OCI-LY3 (cell line): ENCODE measurements around the gene XKR7.

ENCODE experiments used
- H2AFZ ChIP-seq: fragments of 200-600, 300-600 bp; shearing (Covaris generic); 2 replicates; pipeline ENCODE4 v1.6.0; 2014; ENCODE audit warnings: antibody characterized with exemption, low read depth, low read length
- H3K27ac ChIP-seq: fragments of 200-600, 300-600 bp; sonication (generic); 2 replicates; pipeline ENCODE4 v1.5.1; 2014; ENCODE audit warnings: mild to moderate bottlenecking, low read length, moderate library complexity, mixed read lengths
- H3K27me3 ChIP-seq: fragments of 200-600, 300-600 bp; sonication (generic); 2 replicates; pipeline ENCODE4 v1.6.1; 2014; ENCODE audit warnings: low read depth, low read length, mixed read lengths
- H3K36me3 ChIP-seq: fragments of 200-600, 300-600 bp; sonication (generic); replicated peaks from 2 replicates; pipeline ENCODE3; 2014; ENCODE audit warnings: low read depth, low read length, mixed read lengths
- H3K4me1 ChIP-seq: fragments of 300-600, 200-600 bp; sonication (generic); 2 replicates; pipeline ENCODE4 v1.6.1; 2014; ENCODE audit warnings: low read length, mixed read lengths
- H3K4me2 ChIP-seq: fragments of 200-600, 300-600 bp; sonication (generic); 2 replicates; pipeline ENCODE4 v1.6.1; 2014; ENCODE audit warnings: low read length, mixed read lengths
- H3K4me3 ChIP-seq: fragments of 300-600, 200-600 bp; sonication (generic); 2 replicates; pipeline ENCODE4 v1.5.1; 2014; ENCODE audit warnings: antibody characterized with exemption, mild to moderate bottlenecking, low read length, moderate library complexity
- H3K79me2 ChIP-seq: fragments of 300-600, 200-600 bp; shearing (Covaris generic); 2 replicates; pipeline ENCODE4 v1.6.1; 2014; ENCODE audit warnings: mild to moderate bottlenecking, low read length, mixed read lengths
- H3K9ac ChIP-seq: fragments of 300-600, 200-600 bp; shearing (Covaris generic); 2 replicates; pipeline ENCODE4 v1.6.0; 2014; ENCODE audit warnings: mild to moderate bottlenecking, low read length, moderate library complexity
- H3K9me3 ChIP-seq: fragments of 200-600, 300-600 bp; shearing (Covaris generic); 2 replicates; pipeline ENCODE4 v1.6.1; 2014; ENCODE audit warnings: low read length, mixed read lengths; ENCODE audit not compliant: insufficient read depth
- H4K20me1 ChIP-seq: fragments of 200-600, 300-600 bp; sonication (generic); 2 replicates; pipeline ENCODE4 v1.6.1; 2016; ENCODE audit warnings: low read length, mixed read lengths; ENCODE audit not compliant: insufficient read depth
- EZH2phosphoT487 ChIP-seq: fragments of 200-600 bp; shearing (Covaris generic); IDR thresholded peaks from 2 replicates; pipeline ENCODE4 v1.6.1; 2018; ENCODE audit warnings: antibody characterized with exemption, mixed run types, low read depth
- TF ChIP-seq, protein P1 (sequence below): fragments of 200-600, 300-600 bp; sonication (generic); IDR thresholded peaks from 2 replicates; pipeline ENCODE4 v1.5.1; 2014; ENCODE audit warnings: antibody characterized with exemption, low read length, low read depth

Gene XKR7

DNA sequence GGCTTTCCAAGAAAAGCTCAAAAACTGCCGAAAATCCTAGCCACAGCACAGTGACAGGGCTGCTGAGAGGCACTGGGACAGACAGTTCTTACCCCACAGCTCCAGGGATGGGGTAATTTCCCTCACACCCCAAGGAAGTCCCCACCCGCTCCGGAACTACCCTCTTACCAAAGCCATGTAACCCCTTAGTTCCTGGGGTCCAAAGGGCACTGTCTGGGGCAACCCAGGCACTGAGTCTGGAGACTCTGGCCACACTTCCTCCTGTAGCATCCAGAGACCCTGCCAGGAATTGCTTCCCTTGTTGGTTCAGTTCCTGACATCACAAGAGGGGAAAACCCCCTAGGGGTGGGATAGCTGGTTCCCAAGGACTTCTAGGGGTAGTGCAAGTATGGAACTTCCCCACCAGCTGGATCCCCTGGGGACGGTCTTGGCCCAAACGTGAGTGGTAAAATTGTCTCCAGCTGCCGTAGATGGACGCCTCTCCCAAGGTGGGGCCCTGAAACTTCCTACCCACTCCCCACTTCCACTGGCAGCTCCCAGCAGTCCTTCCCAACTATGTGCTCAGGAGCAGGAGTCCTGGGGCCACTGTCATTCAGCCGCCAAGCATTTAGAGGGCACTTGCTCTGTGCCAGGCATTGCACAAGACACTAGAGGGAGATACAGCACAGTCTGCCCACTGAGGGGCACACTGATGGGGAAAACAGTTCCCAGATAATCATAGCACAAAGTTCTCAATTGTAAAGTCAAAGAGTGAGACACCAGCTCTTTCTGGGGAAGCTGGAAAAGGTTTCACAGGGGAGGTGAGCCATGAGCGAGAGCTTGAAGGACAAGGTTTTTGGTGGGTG is 66.9 kb downstream of the XKR7 start:
- Histone ChIP-seq H2AFZ (0 out of 2 replicates have a peak overlapping the region, but pooled peaks have one; percentile 6), H3K4me2 (peak overlapping the region; percentile 84), H3K4me3 (peak overlapping the region; percentile 58), H3K36me3 (peaks cover 16% of the 10 kb centered on the region), H3K9ac (peak overlapping the region; percentile 86), H3K9me3 (peaks cover 16% of the 10 kb centered on the region; the same call in 1 of the 2 replicates), H4K20me1 (no peaks in the 10 kb centered on the region), H3K79me2 (0 out of 2 replicates have a peak, but pooled peaks cover 4% of the 10 kb centered on the region), H3K27me3 (no peaks in the 10 kb centered on the region), H3K4me1 (peaks cover 83% of the 10 kb centered on the region), H3K27ac (peak overlapping the region; percentile 94)
- TF ChIP-seq, protein P1, sequence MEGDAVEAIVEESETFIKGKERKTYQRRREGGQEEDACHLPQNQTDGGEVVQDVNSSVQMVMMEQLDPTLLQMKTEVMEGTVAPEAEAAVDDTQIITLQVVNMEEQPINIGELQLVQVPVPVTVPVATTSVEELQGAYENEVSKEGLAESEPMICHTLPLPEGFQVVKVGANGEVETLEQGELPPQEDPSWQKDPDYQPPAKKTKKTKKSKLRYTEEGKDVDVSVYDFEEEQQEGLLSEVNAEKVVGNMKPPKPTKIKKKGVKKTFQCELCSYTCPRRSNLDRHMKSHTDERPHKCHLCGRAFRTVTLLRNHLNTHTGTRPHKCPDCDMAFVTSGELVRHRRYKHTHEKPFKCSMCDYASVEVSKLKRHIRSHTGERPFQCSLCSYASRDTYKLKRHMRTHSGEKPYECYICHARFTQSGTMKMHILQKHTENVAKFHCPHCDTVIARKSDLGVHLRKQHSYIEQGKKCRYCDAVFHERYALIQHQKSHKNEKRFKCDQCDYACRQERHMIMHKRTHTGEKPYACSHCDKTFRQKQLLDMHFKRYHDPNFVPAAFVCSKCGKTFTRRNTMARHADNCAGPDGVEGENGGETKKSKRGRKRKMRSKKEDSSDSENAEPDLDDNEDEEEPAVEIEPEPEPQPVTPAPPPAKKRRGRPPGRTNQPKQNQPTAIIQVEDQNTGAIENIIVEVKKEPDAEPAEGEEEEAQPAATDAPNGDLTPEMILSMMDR: peak; percentile 99
- TF ChIP-seq EZH2phosphoT487: no peak

DNA sequence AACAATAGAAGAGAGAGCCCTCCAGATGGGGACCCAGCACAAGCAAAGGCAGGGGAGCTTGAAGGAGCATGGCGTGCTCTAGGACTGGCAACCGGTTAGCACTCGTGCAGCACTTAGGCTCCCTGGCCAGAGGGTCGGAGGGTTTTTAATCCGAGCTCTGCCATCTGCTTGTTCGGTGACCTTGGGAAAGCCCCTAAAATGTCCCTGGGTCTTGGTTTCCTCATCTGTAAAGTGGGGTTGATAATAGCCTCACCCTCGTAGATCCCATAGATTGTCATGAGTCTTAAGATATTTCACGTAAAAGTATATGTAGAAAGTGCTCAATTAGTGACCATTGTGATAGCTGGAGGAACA is 67.5 kb downstream of the XKR7 start:
- peaks cover 16% of the 10 kb centered on the region for H3K36me3 ChIP-seq
- H4K20me1 ChIP-seq: no peaks in the 10 kb centered on the region
- H3K27ac ChIP-seq: peak overlapping the region; percentile 94
- peaks cover 16% of the 10 kb centered on the region; the same call in 1 of the 2 replicates for H3K9me3 ChIP-seq
- peak overlapping the region; percentile 86 for H3K9ac ChIP-seq
- H3K4me3 ChIP-seq: peak overlapping the region; percentile 58
- 0 out of 2 replicates have a peak overlapping the region, but pooled peaks have one; percentile 6 for H2AFZ ChIP-seq
- peak overlapping the region; percentile 84 for H3K4me2 ChIP-seq
- H3K4me1 ChIP-seq: peaks cover 88% of the 10 kb centered on the region
- 0 out of 2 replicates have a peak, but pooled peaks cover 4% of the 10 kb centered on the region for H3K79me2 ChIP-seq
- no peaks in the 10 kb centered on the region for H3K27me3 ChIP-seq
- TF ChIP-seq, protein P1: 0 out of 2 replicates have a peak, but pooled peaks have one; percentile 15
- no peak for TF ChIP-seq EZH2phosphoT487

DNA sequence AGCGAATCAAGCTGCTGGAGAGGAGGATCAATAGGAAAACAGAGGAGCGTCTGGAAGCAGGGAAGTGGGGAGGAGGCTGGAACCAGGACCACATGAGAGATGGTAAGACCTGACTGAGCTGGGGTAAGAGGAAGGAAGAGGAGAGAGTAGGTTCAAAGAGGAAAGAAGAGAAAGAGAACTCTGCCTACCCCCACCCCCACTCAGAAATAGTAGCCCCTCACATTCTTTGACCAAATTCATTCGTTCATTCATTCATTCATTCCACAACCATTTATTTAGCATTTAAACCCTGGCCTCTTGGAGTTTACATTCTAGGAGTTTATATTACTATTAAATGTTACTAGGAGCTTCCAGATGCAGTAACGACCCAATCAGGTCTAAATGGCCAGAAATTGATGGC is 68.3 kb downstream of the XKR7 start:
- Histone ChIP-seq H4K20me1 (no peaks in the 10 kb centered on the region), H3K4me1 (peaks cover 95% of the 10 kb centered on the region), H2AFZ (no peak overlapping the region), H3K27me3 (no peaks in the 10 kb centered on the region), H3K4me2 (peak overlapping the region; percentile 84), H3K36me3 (peaks cover 16% of the 10 kb centered on the region), H3K9me3 (peaks cover 16% of the 10 kb centered on the region; the same call in 1 of the 2 replicates), H3K4me3 (peak overlapping the region; percentile 34), H3K27ac (peak overlapping the region; percentile 94), H3K9ac (peak overlapping the region; percentile 86), H3K79me2 (peaks cover 6% of the 10 kb centered on the region)
- TF ChIP-seq EZH2phosphoT487: no peak
- TF ChIP-seq, protein P1: no peak

DNA sequence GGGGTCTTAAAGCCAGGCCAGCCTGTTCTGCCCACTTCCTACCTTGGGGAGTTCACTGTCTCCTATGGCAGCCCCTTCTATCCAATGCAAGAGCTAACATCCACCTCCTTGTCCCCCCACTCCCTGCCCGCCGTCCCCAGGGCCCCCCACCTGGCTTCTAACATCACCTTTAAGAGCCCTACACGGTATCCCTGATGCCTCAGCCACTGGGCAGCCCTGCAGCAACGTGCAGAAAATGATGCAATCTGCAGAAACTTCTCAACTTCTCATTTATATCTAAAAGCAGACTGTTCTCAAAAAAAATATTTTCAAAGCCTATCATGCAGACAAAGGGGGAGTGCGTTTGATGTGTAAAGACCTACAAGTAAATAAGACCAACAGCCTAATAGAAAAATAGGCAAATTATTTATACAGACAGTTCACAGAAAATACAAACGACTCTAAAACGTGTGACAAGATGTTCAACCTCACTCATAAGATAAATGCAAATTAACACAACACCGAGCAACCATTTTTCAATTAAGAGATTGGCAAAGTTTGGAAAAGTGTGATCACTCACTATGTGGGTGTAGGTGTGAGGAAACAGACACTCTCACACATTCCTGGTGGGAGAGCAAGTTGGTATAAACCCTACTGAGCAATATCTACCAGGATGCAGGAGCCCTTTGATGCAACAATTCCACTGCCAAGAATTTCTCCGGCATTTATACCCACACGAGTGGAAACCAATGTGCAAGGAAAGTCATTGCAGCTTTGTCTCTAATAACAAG is 69.0 kb downstream of the XKR7 start:
- H3K4me2 ChIP-seq: peak overlapping the region; percentile 84
- no peaks in the 10 kb centered on the region for H4K20me1 ChIP-seq
- H3K9me3 ChIP-seq: peaks cover 16% of the 10 kb centered on the region; the same call in 1 of the 2 replicates
- H3K4me3 ChIP-seq: peak overlapping the region; percentile 34; the same call in 1 of the 2 replicates
- H3K36me3 ChIP-seq: peaks cover 16% of the 10 kb centered on the region
- peak overlapping the region; percentile 94 for H3K27ac ChIP-seq
- peaks cover 98% of the 10 kb centered on the region for H3K4me1 ChIP-seq
- TF ChIP-seq EZH2phosphoT487: no peak
- TF ChIP-seq, protein P1: no peak
- H3K27me3 ChIP-seq: no peaks in the 10 kb centered on the region
- peaks cover 13% of the 10 kb centered on the region for H3K79me2 ChIP-seq
- H3K9ac ChIP-seq: peak overlapping the region; percentile 86
- H2AFZ ChIP-seq: no peak overlapping the region
